Psoas muscle (tissue), 8 donors: Measurements from ENCODE around the gene SATL1. TPM values are rescaled to one million over a fixed set of nuclear protein-coding genes. Genes with fewer than 3 reads are reported as not detected.
A peak's percentile ranks its signal among the peaks of the same experiment; 100 is the strongest.
"Not testable (repeated sequence)": the region's sequence is repeated elsewhere in the genome, so short reads cannot be mapped to it uniquely, and the experiment has no call there.

Experiments used
- ATAC-seq, 4 donors: fragments of 200-7000 bp; cut with Tn5 transposase; one replicate each; pipeline ENCODE4 v1.9.1; 2020; ENCODE audit warnings: moderate library complexity in 3 of 4, mild to moderate bottlenecking in 2 of 4
- DNase-seq, 2 donors: peaks; one replicate each; pipeline ENCODE4 v3.0.0-alpha.2; 2020
- H3K27ac ChIP-seq: fragments of 200-600 bp; one replicate; pipeline ENCODE4 v1.8.0; 2022
- H3K27me3 ChIP-seq, 3 donors: fragments of 200-600 bp in 1 of 3; one replicate each; pipeline versions ENCODE4 v1.6.1 to v1.8.0; 2013 to 2022; ENCODE audit warnings: low read length in 2 of 3, mild to moderate bottlenecking in 2 of 3, moderate library complexity in 1 of 3; ENCODE audit not compliant: insufficient read depth in 3 of 3
- H3K36me3 ChIP-seq, 2 donors: fragments of 200-600 bp in 1 of 2; one replicate each; pipeline versions ENCODE4 v1.6.1 to v1.8.0; 2013 to 2022; ENCODE audit warnings: low read depth in 1 of 2, mild to moderate bottlenecking in 1 of 2, moderate library complexity in 1 of 2; ENCODE audit not compliant: insufficient read depth in 1 of 2
- H3K4me1 ChIP-seq: fragments of 200-600 bp; one replicate; pipeline ENCODE4 v1.8.0; 2022
- H3K4me3 ChIP-seq: fragments of 200-600 bp; one replicate; pipeline ENCODE4 v1.8.0; 2022; ENCODE audit warnings: mild to moderate bottlenecking
- H3K9me3 ChIP-seq: fragments of 200-600 bp; one replicate; pipeline ENCODE4 v1.8.0; 2022
- CTCF ChIP-seq: fragments of 200-600 bp; IDR thresholded peaks from one replicate; pipeline ENCODE4 v1.8.0; 2022; ENCODE audit warnings: antibody characterized with exemption
- WGBS, 3 donors: extraction: QIAGEN DNeasy Blood & Tissue Kit; methylation state at CpG; one replicate each; pipeline versions ENCODE4 v1.1.6 to v1.1.7; 2013; 5-methylcytosine and 5-hydroxymethylcytosine counted together
- intact Hi-C, 2 donors: fragments of 100-400 bp; cut with DNase I; formaldehyde crosslinking; loops; one replicate each; pipeline versions ENCODE4 v1.11.0 to v1.14.2; 2022
- polyA plus RNA-seq, 3 donors: library from polyadenylated mRNA; stranded (reverse); fragments of 200-250 nt; gene quantifications; one replicate each; pipeline ENCODE4 v1.2.3, GENCODE V29; 2013
- total RNA-seq, 4 donors: library from RNA; stranded (reverse); fragmentation: NEBNext Ultra II Directional in 2 of 4; extraction: Animal tissue kit (Norgen Biotek cat#: 25700) in 2 of 4; gene quantifications; one replicate each; pipeline versions ENCODE4 v1.2.1 to v1.2.4, GENCODE V29; 2021 to 2023
- donor health status: healthy with polysubstance abuse.
- donor health status: DM: no; HTN: no; CAD: no; lungs with moderate emphysema.
- donor health status: Bipolar disorder and iron deficiency.
- donor health status: healthy.
- donor health status: DM: yes; HTN: yes; CAD: no.
- donor health status: DM: no; HTN: no; CAD: no.
- donor health status: DM: no; HTN: no; CAD: no.
- donor health status: DM: yes; HTN: yes; CAD: no.

SATL1 gene
- total and polyA plus RNA-seq, 7 donors: not detected

- Histone ChIP-seq H3K27ac (no peak overlapping the region), H3K9me3 (no peaks in the 10 kb centered on the region), H3K4me3 (no peak overlapping the region), H3K4me1 (no peaks in the 10 kb centered on the region), H3K27me3 (peaks cover 0 to 20% (median 0%) of the 10 kb centered on the region in 3 donors), H3K36me3 (peaks cover 0 to 36% of the 10 kb centered on the region in 2 donors)
- no peak for DNase-seq
- ATAC-seq: no peak
- WGBS, 3 donors: 83 to 99% (median 96%) methylated on average over 5 of the region's 5 CpGs
- intact Hi-C loops: loop anchor here in 1 of 2 donors (10.0 kb wide), 1 partner anchor 455 kb away; no protein-coding TSS in a partner anchor
- TF ChIP-seq CTCF: no peak
Observed at GRCh38 chrX:85089321-85089840, 154.2 kb downstream of the SATL1 start.

- Histone ChIP-seq H3K4me1 (no peaks in the 10 kb centered on the region), H3K4me3 (no peak overlapping the region), H3K27ac (no peak overlapping the region), H3K9me3 (no peaks in the 10 kb centered on the region), H3K27me3 (peaks cover 0 to 3% (median 0%) of the 10 kb centered on the region in 3 donors), H3K36me3 (peaks cover 0 to 14% of the 10 kb centered on the region in 2 donors)
- intact Hi-C loops: loop anchor here in 1 of 2 donors (10.0 kb wide), 1 partner anchor 460 kb away; no protein-coding TSS in a partner anchor
- DNase-seq (no peak), ATAC-seq (peak in 3 of 4 donors; percentile 45 to 59 (median 49))
- 40 to 94% (median 72%) methylated on average over 2 of the region's 2 CpGs for WGBS, 3 donors
- peak; percentile 83 for TF ChIP-seq CTCF
Observed at GRCh38 chrX:85084770-85085393, 158.7 kb downstream of the SATL1 start.

GRCh38 chrX:85077247-85077646 lies 166.3 kb downstream of the SATL1 start:
- DNase-seq, H3K4me1 ChIP-seq, intact Hi-C loops, H3K9me3 ChIP-seq, H3K4me3 ChIP-seq, ATAC-seq, H3K27me3 ChIP-seq, H3K27ac ChIP-seq: not testable (repeated sequence)
- H3K36me3 ChIP-seq: peaks cover 0 to 18% of the 10 kb centered on the region in 2 donors
- 89 to 100% (median 97%) methylated on average over 1 of the region's 1 CpG for WGBS, 3 donors

GRCh38 chrX:85065512-85066198 lies 177.9 kb downstream of the SATL1 start:
- Histone ChIP-seq H3K4me1 (no peaks in the 10 kb centered on the region), H3K4me3 (no peak overlapping the region), H3K9me3 (no peaks in the 10 kb centered on the region), H3K36me3 (peaks cover 0 to 16% of the 10 kb centered on the region in 2 donors), H3K27ac (no peak overlapping the region), H3K27me3 (no peaks in the 10 kb centered on the region)
- no peak for DNase-seq
- TF ChIP-seq CTCF: no peak
- intact Hi-C loops: no loop called here
- WGBS, 3 donors: 54 to 72% (median 71%) methylated on average over 4 of the region's 4 CpGs
- ATAC-seq: no peak
